PC-9 (cell line): ENCODE results near the gene PPP1CC. TPM values are rescaled to one million over a fixed set of nuclear protein-coding genes. Genes with fewer than 3 reads are reported as not detected.

Experiments used
- BruUV-seq: library from RNA; stranded (reverse); fragments of 400-500 nt; replicated peaks from 2 replicates; lab custom pipeline; 2021; lab: Mats Ljungman, UMichigan
- CTCF ChIA-PET: fragments of 300-600 bp; sonication (Branson Sonifier 250); formaldehyde crosslinking; loops from one replicate; lab custom pipeline; 2022; ENCODE audit warnings: antibody characterized with exemption; lab: Charles Lee
- POLR2A ChIA-PET: fragments of 300-600 bp; sonication (Branson Sonifier 250); formaldehyde crosslinking; loops from one replicate; lab custom pipeline; 2022; ENCODE audit warnings: antibody characterized with exemption; ENCODE audit not compliant: unreplicated experiment; lab: Charles Lee
- DNase-seq, 2 experiments: peaks; one replicate each; pipeline versions ENCODE4 v3.0.0 to v3.0.0-alpha.2; 2015 to 2022; ENCODE audit warnings: mixed read lengths in 1 of 2
- H2AFZ ChIP-seq: fragments of 200-600 bp; sonication (generic); 2 replicates; pipeline ENCODE4 v1.8.1; 2017; ENCODE audit warnings: antibody characterized with exemption
- H3F3A ChIP-seq: fragments of 200-600 bp; sonication (generic); 2 replicates; pipeline ENCODE4 v1.8.1; 2017; ENCODE audit warnings: antibody characterized with exemption, mild to moderate bottlenecking, low read depth; ENCODE audit not compliant: insufficient read depth
- H3K27ac ChIP-seq: fragments of 200-600 bp; sonication (generic); 2 replicates; pipeline ENCODE4 v1.6.1; 2016; ENCODE audit warnings: mixed run types
- H3K27me3 ChIP-seq: fragments of 200-600 bp; sonication (generic); 2 replicates; pipeline ENCODE4 v1.6.1; 2016; ENCODE audit warnings: low read depth, mixed run types; ENCODE audit not compliant: insufficient read depth
- H3K36me3 ChIP-seq: fragments of 200-600 bp; sonication (generic); 2 replicates; pipeline ENCODE4 v1.6.1; 2016; ENCODE audit warnings: low read depth, mixed run types
- H3K4me1 ChIP-seq: fragments of 200-600 bp; sonication (generic); replicated peaks from 2 replicates; pipeline ENCODE4 v1.6.1; 2016; ENCODE audit warnings: mixed run types; ENCODE audit not compliant: insufficient read depth
- H3K4me2 ChIP-seq: fragments of 200-600 bp; sonication (generic); 2 replicates; pipeline ENCODE4 v1.6.1; 2017; ENCODE audit warnings: mixed run types
- H3K4me3 ChIP-seq: fragments of 200-600 bp; sonication (generic); 2 replicates; pipeline ENCODE4 v1.6.1; 2016; ENCODE audit warnings: mixed run types
- H3K79me2 ChIP-seq: fragments of 200-600 bp; sonication (generic); 2 replicates; pipeline ENCODE4 v1.6.1; 2017; ENCODE audit warnings: low read depth, mixed run types
- H3K9me2 ChIP-seq: fragments of 200-600 bp; sonication (generic); 2 replicates; pipeline ENCODE4 v1.8.1; 2017; ENCODE audit warnings: mild to moderate bottlenecking; ENCODE audit not compliant: insufficient read depth
- H3K9me3 ChIP-seq: fragments of 200-600 bp; sonication (generic); 2 replicates; pipeline ENCODE4 v1.8.1; 2016; ENCODE audit warnings: low read depth; ENCODE audit not compliant: insufficient read depth
- H4K20me1 ChIP-seq: fragments of 200-600 bp; sonication (generic); 2 replicates; pipeline ENCODE4 v1.8.1; 2017; ENCODE audit not compliant: insufficient read depth
- CTCF ChIP-seq: fragments of 200-600 bp; sonication (generic); conservative IDR thresholded peaks from 2 replicates; pipeline ENCODE4 v1.6.1; 2017; ENCODE audit warnings: mixed run types, antibody characterized with exemption, mild to moderate bottlenecking, moderate library complexity
- EZH2 ChIP-seq: fragments of 200-600 bp; sonication (generic); IDR thresholded peaks from 2 replicates; pipeline ENCODE4 v1.8.0; 2017; ENCODE audit warnings: antibody characterized with exemption, low read depth
- intact Hi-C: fragments of 100-400 bp; cut with micrococcal nuclease; formaldehyde crosslinking; loops from one replicate; pipeline ENCODE4 v1.10.0; 2022; ENCODE audit not compliant: unreplicated experiment
- total RNA-seq: library from RNA; stranded (reverse); gene quantifications from 2 replicates; pipeline ENCODE4 v1.2.3, GENCODE V29; 2021

PPP1CC gene
- total RNA-seq, 1 experiment from 2014 or later = 170 TPM

- H3K4me3 ChIP-seq = no peak overlapping the region
- peak; percentile 62 to 70 for DNase-seq
- no peaks in the 10 kb centered on the region for H3K36me3 ChIP-seq
- H3K9me2 ChIP-seq = no peaks in the 10 kb centered on the region
- no peaks in the 10 kb centered on the region for H4K20me1 ChIP-seq
- intact Hi-C loops = loop anchor here (5.0 kb wide), 2 partner anchors 86 to 246 kb away; partner anchors contain the start of genes ARPC3 and TCTN1
- 0 out of 2 replicates have a peak overlapping the region, but pooled peaks have one; percentile 16 for H3K4me2 ChIP-seq
- no peaks in the 10 kb centered on the region for H3K4me1 ChIP-seq
- H2AFZ ChIP-seq = no peak overlapping the region
- no peak for TF ChIP-seq EZH2
- peak; percentile 66 for TF ChIP-seq CTCF
- no peaks in the 10 kb centered on the region for H3K79me2 ChIP-seq
- no TSS peak for BruUV-seq
- no peaks in the 10 kb centered on the region for H3K27me3 ChIP-seq
- no peaks in the 10 kb centered on the region for H3F3A ChIP-seq
- H3K27ac ChIP-seq = no peak overlapping the region
- no peaks in the 10 kb centered on the region for H3K9me3 ChIP-seq
- ChIA-PET CTCF (no interaction called here), POLR2A (no interaction called here)
These were observed 44.4 kb downstream of the PPP1CC start for GRCh38 chr12:110698171-110698902.

GRCh38 chr12:110697236-110697635, 45.5 kb downstream of the PPP1CC start:
- Histone ChIP-seq H3K4me1 (no peaks in the 10 kb centered on the region), H3K27me3 (no peaks in the 10 kb centered on the region), H3K79me2 (no peaks in the 10 kb centered on the region), H3F3A (no peaks in the 10 kb centered on the region), H3K9me2 (no peaks in the 10 kb centered on the region), H3K4me2 (no peak overlapping the region), H2AFZ (no peak overlapping the region), H3K36me3 (no peaks in the 10 kb centered on the region), H3K4me3 (no peak overlapping the region), H4K20me1 (no peaks in the 10 kb centered on the region), H3K9me3 (no peaks in the 10 kb centered on the region), H3K27ac (no peak overlapping the region)
- ChIA-PET POLR2A (no interaction called here), CTCF (no interaction called here)
- TF ChIP-seq EZH2 = no peak
- no peak for TF ChIP-seq CTCF
- no peak for DNase-seq
- BruUV-seq = no TSS peak
- intact Hi-C loops = loop anchor here (5.0 kb wide), 2 partner anchors 85 to 245 kb away; partner anchors contain the start of genes ARPC3 and TCTN1

- Histone ChIP-seq H3K36me3 (no peaks in the 10 kb centered on the region), H3K4me3 (no peak overlapping the region), H3K4me2 (no peak overlapping the region), H4K20me1 (no peaks in the 10 kb centered on the region), H3K27me3 (no peaks in the 10 kb centered on the region), H3K9me2 (no peaks in the 10 kb centered on the region), H3K27ac (no peak overlapping the region), H3K4me1 (no peaks in the 10 kb centered on the region), H2AFZ (no peak overlapping the region), H3K79me2 (no peaks in the 10 kb centered on the region), H3K9me3 (no peaks in the 10 kb centered on the region), H3F3A (no peaks in the 10 kb centered on the region)
- ChIA-PET POLR2A (no interaction called here), CTCF (no interaction called here)
- no peak for DNase-seq
- intact Hi-C loops = loop anchor here (5.0 kb wide), 2 partner anchors 84 to 244 kb away; partner anchors contain the start of genes ARPC3 and TCTN1
- no TSS peak for BruUV-seq
- no peak for TF ChIP-seq CTCF
- no peak for TF ChIP-seq EZH2
These were observed 46.4 kb downstream of the PPP1CC start for GRCh38 chr12:110696283-110696682.
